Measurements from ENCODE around the gene ITGB1BP2. TPM values are rescaled to one million over a fixed set of nuclear protein-coding genes. Genes with fewer than 3 reads are reported as not detected.
"Not testable (repeated sequence)": the region's sequence is repeated elsewhere in the genome, so short reads cannot be mapped to it uniquely, and the experiment has no call there.

Gene ITGB1BP2
- total RNA-seq, 1 donor from 2014 or later = 10.9 TPM

- no peak for DNase-seq
Observed at GRCh38 chrX:71302461-71303213, 1.1 kb downstream of the ITGB1BP2 start.

DNA sequence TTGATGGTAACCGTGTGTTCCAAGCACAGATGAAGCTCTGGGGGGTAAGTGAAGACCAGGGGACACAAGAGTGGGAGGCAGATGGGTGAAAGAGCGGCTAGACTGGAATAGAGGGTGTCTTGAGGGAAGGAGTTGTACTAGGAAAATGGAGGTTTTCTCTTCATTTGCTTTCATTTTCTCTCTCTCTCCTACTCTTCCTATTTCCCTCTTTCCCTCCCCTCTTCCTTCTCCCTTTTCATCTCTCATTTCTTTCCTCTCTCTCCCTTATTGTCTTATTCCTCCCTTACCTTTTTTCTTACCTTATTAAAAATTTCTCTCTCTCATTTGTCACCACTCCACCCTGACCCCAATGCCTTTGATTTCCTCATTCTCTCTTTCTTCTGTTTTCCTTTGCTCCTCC, 3.0 kb downstream of the ITGB1BP2 start:
- DNase-seq = no peak

- no peak for DNase-seq
Observed at GRCh38 chrX:71315917-71316316, 14.4 kb downstream of the ITGB1BP2 start.

DNA sequence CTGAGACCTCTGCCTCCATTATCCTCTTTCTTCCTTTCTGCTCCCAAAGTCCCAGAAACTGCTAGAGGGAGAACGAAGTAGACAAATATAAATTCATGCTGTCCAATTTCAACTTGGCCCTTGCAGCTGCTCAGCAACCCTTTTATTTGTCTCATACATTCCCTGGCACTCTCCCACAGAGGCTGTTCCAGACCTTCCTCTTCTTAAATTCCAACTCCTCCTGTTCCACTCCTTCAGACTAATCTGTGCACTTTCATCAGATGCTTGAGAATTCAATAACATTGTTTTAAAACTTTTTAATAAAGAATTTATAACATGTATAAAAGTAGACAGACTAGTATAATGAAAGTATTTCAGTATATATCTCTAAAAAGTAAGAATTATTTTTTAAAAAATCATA, 15.4 kb downstream of the ITGB1BP2 start:
- DNase-seq = not testable (repeated sequence)

DNA sequence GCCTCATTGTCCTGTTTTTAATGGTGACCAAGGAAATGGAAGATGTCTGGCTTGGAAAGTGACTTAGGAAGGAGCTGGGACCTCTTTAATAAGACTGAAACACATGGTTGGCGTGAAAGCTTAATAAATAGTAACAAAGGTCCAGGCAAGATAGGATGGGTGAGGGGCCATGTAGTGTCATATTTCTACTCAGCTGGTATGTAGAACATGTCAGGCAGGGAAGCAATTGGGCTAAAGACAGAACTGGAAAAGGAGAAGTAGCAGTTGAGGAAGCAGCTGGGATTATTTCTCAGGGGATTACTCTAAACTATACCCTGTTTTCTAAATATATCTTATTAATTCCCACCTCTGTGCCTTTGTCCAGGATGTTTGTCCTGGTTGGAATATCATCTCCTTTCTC, 18.6 kb downstream of the ITGB1BP2 start:
- DNase-seq = no peak

DNA sequence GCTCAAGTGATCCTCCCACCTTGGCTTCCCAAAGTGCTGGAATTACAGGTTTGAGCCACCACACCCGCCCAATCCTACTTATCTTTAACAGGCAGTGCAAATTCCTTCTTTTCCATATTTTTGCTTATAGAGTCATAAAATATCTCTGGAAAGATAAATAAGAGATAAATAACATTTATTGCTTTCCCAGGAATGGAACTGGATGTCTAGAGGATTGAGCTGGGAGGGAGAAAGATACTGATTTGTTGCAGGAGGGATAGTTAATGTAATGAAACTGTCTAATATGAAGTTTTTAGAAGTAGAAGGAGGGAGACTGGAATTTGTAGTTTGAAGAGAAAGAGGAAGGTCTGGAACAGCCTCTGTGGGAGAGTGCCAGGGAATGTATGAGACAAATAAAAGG, 20.2 kb downstream of the ITGB1BP2 start:
- DNase-seq = no peak

DNA sequence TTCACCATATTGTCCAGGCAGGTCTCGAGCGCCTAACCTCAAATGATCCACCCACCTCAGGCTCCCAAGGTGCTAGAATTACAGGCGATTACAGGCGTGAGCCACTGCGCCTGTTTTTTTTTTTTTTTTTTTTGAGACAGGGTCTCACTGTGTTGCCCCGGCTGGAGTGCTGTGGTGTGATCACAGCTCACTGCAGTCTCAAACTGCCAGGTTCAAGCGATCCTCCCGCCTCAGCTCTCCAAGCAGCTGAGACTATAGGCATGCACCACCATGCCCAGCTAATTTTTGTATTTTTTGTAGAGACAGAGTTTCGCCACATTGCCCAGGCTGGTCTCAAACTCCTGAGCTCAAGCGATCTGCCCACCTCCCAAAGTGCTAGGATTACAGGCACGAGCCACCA, 22.9 kb downstream of the ITGB1BP2 start:
- not testable (repeated sequence) for DNase-seq

DNA sequence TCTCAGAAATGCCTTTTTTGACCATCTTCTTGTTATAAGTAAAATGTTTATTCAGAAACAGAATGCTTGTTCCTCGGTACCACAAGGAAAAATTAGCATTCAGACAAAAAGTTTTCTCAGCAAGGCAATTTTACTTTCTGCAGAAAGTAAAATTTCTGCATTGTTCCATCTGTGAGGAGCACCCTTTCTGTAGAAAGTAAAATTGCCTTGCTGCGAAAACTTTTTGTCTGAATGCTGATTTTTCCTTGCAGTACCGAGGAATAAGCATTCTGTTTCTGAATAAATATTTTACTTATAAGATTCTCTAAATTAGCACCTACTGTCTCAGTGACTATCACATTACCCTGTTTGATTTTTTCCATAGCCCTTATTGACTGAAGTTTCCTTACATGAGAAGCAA, 24.8 kb downstream of the ITGB1BP2 start:
- no peak for DNase-seq

GRCh38 chrX:71349151-71349665, 47.7 kb downstream of the ITGB1BP2 start:
- not testable (repeated sequence) for DNase-seq

DNA sequence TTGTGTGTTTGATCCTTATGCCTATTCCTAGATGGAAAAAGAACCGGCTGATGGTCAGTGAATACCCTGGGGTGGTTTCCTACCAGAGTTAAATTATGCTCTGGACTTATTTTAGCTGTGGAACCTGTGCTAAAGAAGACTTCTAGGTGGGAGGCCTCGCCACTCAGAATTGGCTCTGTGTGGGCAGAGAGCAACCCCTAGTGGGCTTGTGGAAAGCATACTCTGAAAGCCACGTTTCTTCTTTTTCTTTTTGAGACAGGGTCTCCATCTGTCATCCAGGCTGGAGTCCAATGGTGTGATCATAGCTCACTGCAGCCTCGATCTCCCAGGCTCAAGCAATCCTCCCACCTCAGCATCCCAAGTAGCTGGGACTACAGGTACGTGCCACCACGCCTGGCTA, 48.3 kb downstream of the ITGB1BP2 start:
- DNase-seq = not testable (repeated sequence)

GRCh38 chrX:71352439-71352838, 50.9 kb downstream of the ITGB1BP2 start:
- not testable (repeated sequence) for DNase-seq

Other genes with a start within 250 kb of the ITGB1BP2 start
- 31.2 TPM for gene SNX12, start 233.4 kb upstream of the ITGB1BP2 start, total RNA-seq
- 9.9 TPM for gene FOXO4, start 205.9 kb upstream of the ITGB1BP2 start, total RNA-seq
- not detected for gene CXorf65, start 195.0 kb upstream of the ITGB1BP2 start, total RNA-seq
- gene IL2RG, start 190.2 kb upstream of the ITGB1BP2 start, total RNA-seq = 2.6 TPM
- 36.4 TPM for gene MED12, start 183.2 kb upstream of the ITGB1BP2 start, total RNA-seq
- gene NLGN3, start 156.9 kb upstream of the ITGB1BP2 start, total RNA-seq = 1.4 TPM
- gene GJB1, start 78.5 kb upstream of the ITGB1BP2 start, total RNA-seq = 0.30 TPM
- gene ZMYM3, start 47.6 kb upstream of the ITGB1BP2 start, total RNA-seq = 14.6 TPM
- gene NONO, start 18.1 kb upstream of the ITGB1BP2 start, total RNA-seq = 258 TPM
- gene TAF1, start 64.6 kb downstream of the ITGB1BP2 start, total RNA-seq = 75.6 TPM
- 173 TPM for gene OGT, start 231.4 kb downstream of the ITGB1BP2 start, total RNA-seq